HG03558 (cell line): ENCODE results near the gene CPD.
"Not testable (repeated sequence)": the region's sequence is repeated elsewhere in the genome, so short reads cannot be mapped to it uniquely, and the experiment has no call there.

Experiments used
- ATAC-seq: cut with Tn5 transposase; IDR thresholded peaks from one replicate; pipeline ENCODE4 v1.9.1; 2021; ENCODE audit warnings: moderate number of reproducible peaks; ENCODE audit not compliant: unreplicated experiment; ENCODE audit errors: extremely low read depth

The CPD gene

GRCh38 chr17:30378825-30379302, at the start of gene CPD:
Gene CPD (plus strand): TSS chr17:30378927. CDS start chr17:30378981, 54 bp downstream.
- peak; percentile 72 for ATAC-seq

- peak; percentile 43 for ATAC-seq
These were observed 46.6 kb upstream of the CPD start for GRCh38 chr17:30332057-30332542.

GRCh38 chr17:30333503-30334360, 45.0 kb upstream of the CPD start, which contains the start of gene TMIGD1:
Gene TMIGD1 (minus strand): TSS chr17:30334057. CDS start chr17:30332133, 1,924 bp downstream.
- no peak for ATAC-seq

- ATAC-seq = no peak
These were observed 44.3 kb upstream of the CPD start for GRCh38 chr17:30334421-30334820.

- no peak for ATAC-seq
These were observed 42.2 kb upstream of the CPD start for GRCh38 chr17:30336369-30337171.

- ATAC-seq = no peak
These were observed 41.2 kb upstream of the CPD start for GRCh38 chr17:30337393-30337999.

- no peak for ATAC-seq
These were observed 39.6 kb upstream of the CPD start for GRCh38 chr17:30339086-30339485.

GRCh38 chr17:30340801-30341356, 37.8 kb upstream of the CPD start:
- ATAC-seq = no peak

- ATAC-seq = no peak
These were observed 37.0 kb upstream of the CPD start for GRCh38 chr17:30341703-30342249.

GRCh38 chr17:30343244-30343643, 35.5 kb upstream of the CPD start:
- not testable (repeated sequence) for ATAC-seq

GRCh38 chr17:30343796-30344195, 34.9 kb upstream of the CPD start:
- ATAC-seq = no peak

- no peak for ATAC-seq
These were observed 34.2 kb upstream of the CPD start for GRCh38 chr17:30344283-30345088.

- ATAC-seq = no peak
These were observed 33.7 kb upstream of the CPD start for GRCh38 chr17:30345089-30345433.

GRCh38 chr17:30345527-30346075, 33.1 kb upstream of the CPD start:
- no peak for ATAC-seq

GRCh38 chr17:30346221-30346795, 32.4 kb upstream of the CPD start:
- ATAC-seq = no peak

GRCh38 chr17:30347488-30347887, 31.2 kb upstream of the CPD start:
- no peak for ATAC-seq

- ATAC-seq = no peak
These were observed 29.5 kb upstream of the CPD start for GRCh38 chr17:30349252-30349651.

GRCh38 chr17:30351263-30351662, 27.5 kb upstream of the CPD start:
- ATAC-seq = not testable (repeated sequence)

- ATAC-seq = no peak
These were observed 27.0 kb upstream of the CPD start for GRCh38 chr17:30351735-30352134.
